Heart left ventricle (tissue), 13 donors: ENCODE data around the gene LLPH.

ENCODE experiments used
- CTCF ChIP-seq, 12 donors: fragments of 200-600 bp; sonication (generic) in 4 of 12; IDR thresholded peaks; one replicate each; pipeline versions ENCODE4 v1.5.0 to v1.8.0; 2018 to 2022; ENCODE audit warnings: antibody characterized with exemption in 12 of 12, mild to moderate bottlenecking in 5 of 12
- POLR2A ChIP-seq, 2 donors: fragments of 450-650 bp; IDR thresholded peaks; one replicate each; pipeline ENCODE4 v1.6.1; 2017; ENCODE audit warnings: antibody characterized with exemption in 2 of 2, mild to moderate bottlenecking in 2 of 2, moderate library complexity in 2 of 2
- donor health status: ischemic (EF 13 %, LVEDD 7.1; RV severe dilation, severe dysfunction).
- donor health status: DM: no; HTN: yes; CAD: no.
- donor health status: DM: no; HTN: no; CAD: no.
- donor health status: ischemic (EF 25% LVEDD 6.9; RV normal size, moderate dysfunction).
- donor health status: ischemic (EF 25% LVEDD 5.7; RV mildly dilated, moderate dysfunction).
- donor health status: ischemic (EF 35%, LVEDD 5.7; RV mildly dilated, moderate dysfunction).
- donor health status: nonischemic (EF 11% LVEDD 7.7; RV severe dilation, severe dysfunction).
- donor health status: DM: yes; HTN: yes; CAD: no.
- donor health status: PGD.
- donor health status: ischemic (EF 29% LVEDD 5.4; RV normal size, mild dysfunction).
- donor health status: nonischemic (EF 23%, LVEDD 6.1; RV moderate dilation, normal function).

GRCh38 chr12:66162701-66163100 lies 32.2 kb upstream of the LLPH start:
- TF ChIP-seq CTCF (IDR thresholded peaks at IDR 0.05) (no peak), POLR2A (IDR thresholded peaks at IDR 0.05) (no peak)
